Left renal pelvis (tissue), 4 donors: ENCODE data around the gene CSRP1. TPM values are rescaled to one million over a fixed set of nuclear protein-coding genes. Genes with fewer than 3 reads are reported as not detected.

Experiments
- DNase-seq, 4 donors: peaks; one replicate each; pipeline ENCODE4 v3.0.0-alpha.2; 2013; ENCODE audit warnings: low read depth in 4 of 4, low spot score in 3 of 4
- polyA plus RNA-seq, 4 donors: library from polyadenylated mRNA; unstranded; fragments of 120-200 nt; gene quantifications; one replicate each; pipeline ENCODE4 v1.2.1, GENCODE V29; 2013; ENCODE audit not compliant: insufficient read length in 4 of 4

CSRP1 gene
- polyA plus RNA-seq, 4 donors: 137 to 415 (median 143) TPM

- no peak for DNase-seq
Measured at GRCh38 chr1:201515062-201515750, 8.3 kb upstream of the CSRP1 start.

GRCh38 chr1:201514466-201514865 is 7.5 kb upstream of the CSRP1 start:
- no peak for DNase-seq

GRCh38 chr1:201513498-201514243 is 6.7 kb upstream of the CSRP1 start:
- DNase-seq: no peak

GRCh38 chr1:201511941-201512539 is 5.1 kb upstream of the CSRP1 start:
- no peak for DNase-seq

- no peak for DNase-seq
Measured at GRCh38 chr1:201511396-201511940, 4.5 kb upstream of the CSRP1 start.

GRCh38 chr1:201510734-201511133 is 3.8 kb upstream of the CSRP1 start:
- DNase-seq: no peak

- DNase-seq: no peak
Measured at GRCh38 chr1:201509601-201510374, 2.9 kb upstream of the CSRP1 start.

GRCh38 chr1:201508809-201509208 is 1.9 kb upstream of the CSRP1 start:
- DNase-seq: no peak

GRCh38 chr1:201507360-201507675 is 395 bp upstream of the CSRP1 start:
- DNase-seq: no peak

- DNase-seq: no peak
Measured at GRCh38 chr1:201506092-201506491, 831 bp downstream of the CSRP1 start.

- no peak for DNase-seq
Measured at GRCh38 chr1:201505503-201505890, 1.4 kb downstream of the CSRP1 start.

GRCh38 chr1:201504799-201505502 is 2.0 kb downstream of the CSRP1 start:
- DNase-seq: no peak

GRCh38 chr1:201504179-201504631 is 2.7 kb downstream of the CSRP1 start:
- DNase-seq: no peak

GRCh38 chr1:201503397-201504176 is 3.3 kb downstream of the CSRP1 start:
- peak in 2 of 4 donors; percentile 75 to 84 for DNase-seq

GRCh38 chr1:201502511-201502857 is 4.4 kb downstream of the CSRP1 start:
- DNase-seq: no peak

GRCh38 chr1:201501812-201502510 is 5.0 kb downstream of the CSRP1 start:
- DNase-seq: peak in 1 of 4 donors; percentile 88

GRCh38 chr1:201501144-201501543 is 5.8 kb downstream of the CSRP1 start:
- no peak for DNase-seq

- no peak for DNase-seq
Measured at GRCh38 chr1:201500670-201501120, 6.2 kb downstream of the CSRP1 start.
